Measurements from ENCODE around the gene AAMP.

DNA sequence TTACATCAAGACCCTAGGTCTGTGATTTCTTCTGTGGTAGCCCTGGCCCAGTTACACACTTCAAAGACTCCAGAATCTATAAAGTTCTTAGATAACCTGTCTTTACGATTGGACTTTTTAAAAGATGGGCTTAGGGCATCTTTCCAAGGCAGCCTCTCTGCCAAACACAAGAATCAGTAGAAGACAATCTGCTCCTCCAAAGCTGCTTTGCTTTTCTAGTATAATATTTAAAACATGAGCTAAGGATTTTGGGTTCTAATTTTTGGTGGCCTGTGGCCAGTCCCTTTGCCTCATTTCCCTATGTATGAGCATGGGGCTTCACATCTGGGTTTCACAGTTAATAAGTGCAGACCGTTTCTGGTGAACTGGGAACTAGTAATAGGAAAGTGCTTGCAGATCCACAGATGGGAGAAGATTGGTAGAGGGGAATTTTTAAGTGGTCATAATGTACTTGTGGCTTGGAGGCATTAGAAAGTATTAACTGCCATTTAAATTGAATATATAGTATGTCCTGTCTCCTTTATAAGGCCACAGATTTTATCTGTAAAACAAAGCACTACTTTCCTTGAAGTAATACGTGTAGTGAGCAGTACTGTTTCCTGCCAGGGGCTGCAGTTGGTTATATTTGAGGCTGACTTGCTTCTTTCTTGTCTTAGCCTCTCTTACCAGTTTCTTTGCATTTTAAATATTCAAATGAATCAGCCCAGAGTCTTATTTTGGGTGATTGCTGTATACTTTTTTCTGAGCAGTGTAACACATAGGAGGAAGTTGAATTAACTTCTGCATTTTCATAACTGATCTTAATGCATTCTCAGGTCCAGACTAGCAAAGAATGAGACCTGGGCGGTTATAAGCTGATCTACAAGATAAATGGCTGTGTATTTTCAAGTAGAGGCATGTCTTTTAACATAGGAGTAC is 51.4 kb downstream of the AAMP start:
- TF ChIP-seq CTCF (IDR thresholded peaks at IDR 0.05) (no peak), E2F4 (CRISPR knock-in tag; IDR thresholded peaks at IDR 0.05; ENCODE audit: borderline replicate concordance, low read depth) (no peak), NFYB (CRISPR knock-in tag; conservative IDR thresholded peaks at IDR 0.05; ENCODE audit: low read depth) (no peak), JUN (CRISPR knock-in tag; IDR thresholded peaks at IDR 0.05) (no peak), NR2C2 (CRISPR knock-in tag; IDR thresholded peaks at IDR 0.05) (no peak), CREB1 (CRISPR knock-in tag; IDR thresholded peaks at IDR 0.05) (no peak), ETV6 (CRISPR knock-in tag; IDR thresholded peaks at IDR 0.05) (no peak)
- TF ChIP-seq, protein P1, sequence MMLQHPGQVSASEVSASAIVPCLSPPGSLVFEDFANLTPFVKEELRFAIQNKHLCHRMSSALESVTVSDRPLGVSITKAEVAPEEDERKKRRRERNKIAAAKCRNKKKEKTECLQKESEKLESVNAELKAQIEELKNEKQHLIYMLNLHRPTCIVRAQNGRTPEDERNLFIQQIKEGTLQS (CRISPR knock-in tag; conservative IDR thresholded peaks at IDR 0.05): no peak
- TF ChIP-seq, protein P2, sequence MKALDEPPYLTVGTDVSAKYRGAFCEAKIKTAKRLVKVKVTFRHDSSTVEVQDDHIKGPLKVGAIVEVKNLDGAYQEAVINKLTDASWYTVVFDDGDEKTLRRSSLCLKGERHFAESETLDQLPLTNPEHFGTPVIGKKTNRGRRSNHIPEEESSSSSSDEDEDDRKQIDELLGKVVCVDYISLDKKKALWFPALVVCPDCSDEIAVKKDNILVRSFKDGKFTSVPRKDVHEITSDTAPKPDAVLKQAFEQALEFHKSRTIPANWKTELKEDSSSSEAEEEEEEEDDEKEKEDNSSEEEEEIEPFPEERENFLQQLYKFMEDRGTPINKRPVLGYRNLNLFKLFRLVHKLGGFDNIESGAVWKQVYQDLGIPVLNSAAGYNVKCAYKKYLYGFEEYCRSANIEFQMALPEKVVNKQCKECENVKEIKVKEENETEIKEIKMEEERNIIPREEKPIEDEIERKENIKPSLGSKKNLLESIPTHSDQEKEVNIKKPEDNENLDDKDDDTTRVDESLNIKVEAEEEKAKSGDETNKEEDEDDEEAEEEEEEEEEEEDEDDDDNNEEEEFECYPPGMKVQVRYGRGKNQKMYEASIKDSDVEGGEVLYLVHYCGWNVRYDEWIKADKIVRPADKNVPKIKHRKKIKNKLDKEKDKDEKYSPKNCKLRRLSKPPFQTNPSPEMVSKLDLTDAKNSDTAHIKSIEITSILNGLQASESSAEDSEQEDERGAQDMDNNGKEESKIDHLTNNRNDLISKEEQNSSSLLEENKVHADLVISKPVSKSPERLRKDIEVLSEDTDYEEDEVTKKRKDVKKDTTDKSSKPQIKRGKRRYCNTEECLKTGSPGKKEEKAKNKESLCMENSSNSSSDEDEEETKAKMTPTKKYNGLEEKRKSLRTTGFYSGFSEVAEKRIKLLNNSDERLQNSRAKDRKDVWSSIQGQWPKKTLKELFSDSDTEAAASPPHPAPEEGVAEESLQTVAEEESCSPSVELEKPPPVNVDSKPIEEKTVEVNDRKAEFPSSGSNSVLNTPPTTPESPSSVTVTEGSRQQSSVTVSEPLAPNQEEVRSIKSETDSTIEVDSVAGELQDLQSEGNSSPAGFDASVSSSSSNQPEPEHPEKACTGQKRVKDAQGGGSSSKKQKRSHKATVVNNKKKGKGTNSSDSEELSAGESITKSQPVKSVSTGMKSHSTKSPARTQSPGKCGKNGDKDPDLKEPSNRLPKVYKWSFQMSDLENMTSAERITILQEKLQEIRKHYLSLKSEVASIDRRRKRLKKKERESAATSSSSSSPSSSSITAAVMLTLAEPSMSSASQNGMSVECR (CRISPR knock-in tag; IDR thresholded peaks at IDR 0.05; ENCODE audit: borderline replicate concordance): no peak
